DMS 273 treated with DMSO at 0.1 percent for 48 hours (cell line): ENCODE measurements around the gene TASP1.
"Not testable (repeated sequence)": the region's sequence is repeated elsewhere in the genome, so short reads cannot be mapped to it uniquely, and the experiment has no call there.

Experiments used
- DNase-seq: peaks from one replicate; lab custom pipeline; 2025; lab: John Stamatoyannopoulos, UW

The TASP1 gene

GRCh38 chr20:13397300-13397724, 241.4 kb downstream of the TASP1 start:
- no peak for DNase-seq

GRCh38 chr20:13396826-13397225, 241.9 kb downstream of the TASP1 start:
- no peak for DNase-seq

GRCh38 chr20:13396022-13396421, 242.7 kb downstream of the TASP1 start:
- no peak for DNase-seq

GRCh38 chr20:13395232-13395631, 243.5 kb downstream of the TASP1 start:
- DNase-seq, result no peak

GRCh38 chr20:13392391-13392790, 246.3 kb downstream of the TASP1 start:
- DNase-seq, result no peak

- no peak for DNase-seq
Measured at GRCh38 chr20:13389115-13389514, 249.6 kb downstream of the TASP1 start.

- DNase-seq, result no peak
Measured at GRCh38 chr20:13384132-13384531, 254.6 kb downstream of the TASP1 start.

GRCh38 chr20:13382786-13383185, 255.9 kb downstream of the TASP1 start:
- no peak for DNase-seq

- DNase-seq, result not testable (repeated sequence)
Measured at GRCh38 chr20:13380497-13381229, 258.1 kb downstream of the TASP1 start.

GRCh38 chr20:13373400-13373799, 265.3 kb downstream of the TASP1 start:
- DNase-seq, result no peak

- no peak for DNase-seq
Measured at GRCh38 chr20:13364278-13365170, 274.2 kb downstream of the TASP1 start.

- DNase-seq, result no peak
Measured at GRCh38 chr20:13363473-13363872, 275.3 kb downstream of the TASP1 start.

GRCh38 chr20:13362165-13362564, 276.6 kb downstream of the TASP1 start:
- DNase-seq, result not testable (repeated sequence)

- not testable (repeated sequence) for DNase-seq
Measured at GRCh38 chr20:13358936-13359335, 279.8 kb downstream of the TASP1 start.

GRCh38 chr20:13357782-13358181, 280.9 kb downstream of the TASP1 start:
- not testable (repeated sequence) for DNase-seq

- no peak for DNase-seq
Measured at GRCh38 chr20:13356591-13356990, 282.1 kb downstream of the TASP1 start.

GRCh38 chr20:13355941-13356486, 282.7 kb downstream of the TASP1 start:
- DNase-seq, result no peak

GRCh38 chr20:13355411-13355810, 283.3 kb downstream of the TASP1 start:
- no peak for DNase-seq

- DNase-seq, result no peak
Measured at GRCh38 chr20:13353261-13353945, 285.3 kb downstream of the TASP1 start.

GRCh38 chr20:13349235-13349604, 289.5 kb downstream of the TASP1 start:
- no peak for DNase-seq

GRCh38 chr20:13348311-13349234, 290.2 kb downstream of the TASP1 start:
- no peak for DNase-seq
